GM18498 (cell line): ENCODE measurements around the gene RELL1.
A peak's percentile ranks its signal among the peaks of the same experiment; 100 is the strongest.
"Not testable (repeated sequence)": the region's sequence is repeated elsewhere in the genome, so short reads cannot be mapped to it uniquely, and the experiment has no call there.

Experiments
- ATAC-seq: cut with Tn5 transposase; IDR thresholded peaks from one replicate; pipeline ENCODE4 v1.9.1; 2021; ENCODE audit warnings: mild to moderate bottlenecking, moderate library complexity; ENCODE audit not compliant: unreplicated experiment

Gene RELL1

DNA sequence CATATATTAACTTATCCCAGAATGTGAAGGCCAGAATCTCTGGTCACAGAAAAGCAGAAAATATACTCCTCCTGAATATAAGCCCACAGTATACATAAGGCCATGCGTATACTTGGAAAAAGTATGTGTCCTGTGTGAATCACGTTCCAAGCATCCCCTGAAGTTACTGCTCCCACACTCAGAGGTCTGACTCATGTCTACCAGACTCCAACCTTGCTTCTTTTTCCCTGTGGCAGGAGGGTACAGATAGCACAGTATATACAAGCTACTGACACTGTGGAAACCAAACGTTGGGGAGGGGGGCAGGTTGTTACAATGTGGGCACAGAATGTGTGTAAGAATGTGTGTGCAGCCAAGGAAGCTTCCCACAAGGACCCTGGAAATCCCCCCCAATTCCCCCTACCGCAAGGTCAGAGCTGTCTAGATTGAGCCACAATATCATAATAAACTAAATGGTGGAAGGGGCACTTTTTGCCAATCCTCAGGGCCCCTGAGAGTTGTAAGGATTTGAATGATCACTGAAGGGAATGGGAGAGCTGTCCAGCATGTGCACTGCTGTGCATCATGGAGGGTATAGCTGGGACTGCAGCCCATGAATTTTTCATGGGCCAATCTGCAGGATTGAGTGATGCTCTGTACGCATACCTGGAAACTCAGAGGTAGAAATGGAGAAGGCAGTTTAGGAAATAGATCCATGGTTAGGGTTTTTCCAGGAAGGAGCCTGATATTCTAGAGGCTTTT lies 7.4 kb upstream of the RELL1 start:
- no peak for ATAC-seq

- ATAC-seq = no peak
Measured at GRCh38 chr4:37693030-37693429, 6.9 kb upstream of the RELL1 start.

GRCh38 chr4:37690976-37691375 lies 4.8 kb upstream of the RELL1 start:
- ATAC-seq = no peak

GRCh38 chr4:37689353-37690095 lies 3.3 kb upstream of the RELL1 start:
- no peak for ATAC-seq

DNA sequence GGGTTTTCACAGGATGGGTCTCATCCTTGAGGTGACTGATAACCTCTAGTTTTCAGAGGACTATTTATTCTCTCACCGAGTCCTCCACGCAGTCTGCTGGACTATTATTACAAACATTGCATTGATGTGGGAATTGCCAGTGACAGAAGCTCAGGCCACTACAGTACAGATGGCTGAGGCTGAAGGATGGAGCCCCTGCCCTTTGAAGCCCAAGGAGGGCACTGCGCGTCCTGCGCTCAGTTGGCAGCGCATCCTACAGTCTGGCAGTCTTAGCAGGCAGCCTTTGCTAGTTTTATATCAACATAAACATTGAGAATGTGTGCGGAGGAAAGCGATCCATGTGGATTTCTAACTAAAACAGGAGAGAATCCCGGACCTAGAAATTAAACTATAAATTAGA lies 1.5 kb upstream of the RELL1 start:
- no peak for ATAC-seq

- ATAC-seq = no peak
Measured at GRCh38 chr4:37687194-37687562, 1.0 kb upstream of the RELL1 start.

DNA sequence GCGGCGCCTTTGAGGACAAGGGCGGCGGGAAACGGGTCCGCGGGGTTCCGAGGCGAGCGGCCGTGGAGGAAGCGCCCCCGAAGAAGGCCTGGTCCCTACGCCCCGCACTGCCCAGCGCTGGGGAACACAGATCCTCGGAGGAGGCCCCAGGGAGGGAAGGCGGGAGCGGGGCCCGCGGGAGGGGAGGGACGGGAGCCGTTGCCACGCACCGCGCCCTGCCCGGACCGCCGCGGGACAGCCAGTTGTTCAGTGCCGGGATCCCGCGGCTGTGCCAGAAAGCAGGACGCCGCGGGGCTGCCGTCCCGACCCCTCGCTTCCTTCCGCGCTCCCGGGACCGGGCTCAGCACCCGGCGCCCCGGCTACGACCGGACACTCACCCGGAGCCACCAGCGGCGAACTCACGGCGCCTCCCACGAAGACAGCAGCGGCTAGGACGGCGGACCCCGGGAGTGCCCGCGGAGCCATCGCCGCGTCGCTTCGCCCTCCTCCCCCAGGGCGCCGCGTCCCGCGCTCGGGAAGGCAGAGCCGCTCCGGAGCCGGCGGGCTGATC lies 278 bp downstream of the RELL1 start:
- ATAC-seq = peak; percentile 18

DNA sequence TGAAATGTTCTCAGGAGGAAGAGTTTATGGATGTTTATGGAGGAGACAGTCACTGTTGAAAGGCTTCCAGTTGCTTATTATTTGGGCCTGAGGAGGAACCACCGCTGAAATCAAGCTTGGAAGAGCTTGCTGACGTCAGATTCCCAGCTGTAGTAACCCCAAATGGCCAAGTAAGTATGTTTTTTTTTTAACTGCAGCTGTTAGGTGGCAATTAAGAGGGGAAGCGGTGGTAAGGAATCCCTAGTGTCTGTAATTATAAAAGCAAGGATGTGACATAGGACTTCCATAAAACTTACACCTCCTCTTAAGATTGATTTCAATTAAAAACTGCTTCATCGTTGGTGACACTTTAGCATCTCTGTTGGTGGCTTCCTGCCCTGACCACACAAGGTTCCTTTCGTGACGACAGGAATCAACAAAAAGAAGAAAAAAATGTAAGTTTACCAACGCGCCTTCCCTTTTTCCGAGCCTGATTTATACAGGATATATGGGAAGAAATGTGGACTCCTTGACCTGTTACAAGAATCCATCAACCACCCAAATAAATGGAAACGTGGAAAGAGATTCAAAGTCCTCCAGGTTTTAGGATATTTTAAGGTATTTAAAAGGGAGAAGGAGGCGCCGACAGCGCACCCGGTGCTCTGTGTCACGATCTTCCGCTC lies 884 bp downstream of the RELL1 start:
- ATAC-seq = no peak

DNA sequence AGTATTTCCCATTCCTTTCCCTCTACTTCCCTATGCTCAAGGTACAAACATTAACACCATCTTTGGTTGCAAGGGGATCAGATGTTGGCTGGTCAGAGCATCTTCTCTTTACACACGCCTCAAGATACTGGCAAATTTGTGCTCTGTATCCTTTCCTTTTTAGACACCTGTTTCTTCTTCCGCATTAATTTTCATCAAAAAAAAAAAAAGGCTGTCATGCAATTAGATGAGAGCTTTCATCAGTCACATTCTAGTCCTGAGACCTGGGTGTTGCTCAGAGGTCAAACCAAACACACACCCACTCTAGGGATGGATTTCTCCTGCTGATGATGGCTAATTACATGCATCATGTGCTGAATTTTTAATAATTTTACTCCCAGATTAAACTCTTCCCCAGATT lies 2.0 kb downstream of the RELL1 start:
- ATAC-seq = no peak

- ATAC-seq = peak; percentile 31
Measured at GRCh38 chr4:37682701-37683401, 3.3 kb downstream of the RELL1 start.

- ATAC-seq = no peak
Measured at GRCh38 chr4:37680089-37680488, 6.1 kb downstream of the RELL1 start.

DNA sequence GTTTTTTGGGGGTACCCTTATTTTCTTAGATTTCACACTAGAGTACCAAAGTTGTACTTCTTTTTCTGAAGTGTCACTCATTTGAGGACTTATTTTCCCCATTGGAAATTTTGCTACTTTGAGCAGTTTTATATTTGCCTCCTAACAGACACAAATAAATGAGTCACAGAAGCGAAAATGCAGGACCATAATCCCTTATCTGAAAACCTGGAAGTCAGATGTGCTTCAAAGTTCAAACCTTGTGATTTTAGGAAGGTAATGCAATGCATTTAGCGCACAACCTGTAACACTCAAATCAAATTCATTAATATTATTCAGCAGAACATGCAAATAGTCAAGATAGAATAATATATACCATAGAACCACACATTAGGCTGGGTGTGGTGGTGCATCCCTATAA lies 6.9 kb downstream of the RELL1 start:
- no peak for ATAC-seq

GRCh38 chr4:37678624-37679023 lies 7.6 kb downstream of the RELL1 start:
- no peak for ATAC-seq

DNA sequence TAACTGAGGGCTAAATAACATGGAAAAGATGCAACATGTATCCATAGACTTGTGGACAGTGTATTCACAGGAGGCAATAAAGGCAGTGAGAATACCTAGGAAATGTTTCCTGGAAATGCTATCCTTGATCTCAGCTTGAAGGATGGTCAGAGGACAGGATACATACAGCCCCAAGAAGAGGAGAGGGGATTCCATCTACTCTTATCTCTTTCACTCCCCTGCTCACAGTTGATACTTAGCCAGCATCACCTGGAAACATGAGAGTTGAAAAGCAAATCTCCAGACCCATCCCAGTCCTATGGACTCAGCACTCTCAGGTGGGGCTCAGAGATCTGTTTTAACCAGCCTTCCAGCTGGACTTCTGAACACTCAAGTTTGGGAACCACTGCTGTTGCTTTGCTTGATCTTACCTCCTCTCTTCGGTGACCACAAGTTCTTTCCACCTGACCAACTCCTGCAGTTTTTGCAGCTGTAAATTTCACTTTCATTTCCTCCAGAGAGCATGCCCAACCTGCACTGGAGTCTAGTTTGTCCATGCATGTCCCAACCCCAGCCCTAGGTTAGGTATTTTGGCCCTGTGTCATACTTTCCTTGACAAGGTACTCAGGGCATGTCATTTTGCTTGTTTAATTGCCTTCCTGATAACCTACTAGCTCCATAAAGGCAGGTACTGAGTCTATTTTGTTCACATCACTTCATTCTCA lies 10.4 kb downstream of the RELL1 start:
- peak; percentile 95 for ATAC-seq

DNA sequence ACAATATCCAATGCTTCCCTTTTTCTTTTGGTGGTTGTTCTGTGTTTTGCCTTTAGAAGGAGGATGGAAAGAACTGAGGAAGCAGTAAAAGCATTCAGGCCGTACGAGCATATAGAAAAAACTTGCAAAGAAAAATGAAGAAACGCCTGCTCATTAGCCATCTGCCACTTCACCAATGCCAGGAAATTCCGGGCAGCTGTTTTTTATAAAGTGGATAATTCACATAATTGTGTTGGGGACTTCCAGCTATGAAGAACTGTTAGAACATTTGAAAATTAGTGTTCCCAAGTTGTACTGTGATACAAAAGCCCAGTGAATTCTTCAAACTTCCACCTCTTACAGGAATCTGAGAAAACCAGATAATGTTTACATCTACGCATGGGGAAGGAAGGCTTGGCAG lies 11.7 kb downstream of the RELL1 start:
- no peak for ATAC-seq

DNA sequence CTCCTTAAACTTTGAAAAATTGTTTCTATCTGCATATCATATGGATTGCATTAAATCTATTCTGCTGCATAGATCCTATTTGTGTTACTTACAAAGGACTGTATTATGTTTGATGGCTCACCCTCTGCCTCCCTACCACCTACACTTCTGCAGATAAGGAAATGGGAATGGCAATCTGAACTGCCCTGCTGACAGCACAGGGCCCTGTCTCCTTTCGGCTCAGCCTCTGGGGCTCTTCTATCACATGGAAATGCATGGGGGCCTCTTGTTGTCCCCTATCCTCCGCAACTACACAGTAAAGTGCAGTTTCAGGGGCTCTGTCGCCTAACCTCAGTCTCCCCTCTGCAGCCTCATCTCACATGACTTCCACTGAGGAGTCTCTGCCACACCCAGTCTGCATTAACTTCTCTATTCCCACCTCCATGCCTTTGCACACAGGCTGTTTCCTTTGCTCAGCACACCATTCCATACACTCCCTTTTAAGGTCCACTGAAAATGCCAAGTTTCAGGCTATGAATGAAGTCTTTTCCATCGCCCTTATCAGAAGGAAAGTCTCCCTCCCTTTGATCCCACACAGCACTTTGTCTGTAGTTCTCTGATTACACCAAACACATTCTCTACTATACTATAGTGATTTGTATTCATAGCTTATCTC lies 12.5 kb downstream of the RELL1 start:
- no peak for ATAC-seq

DNA sequence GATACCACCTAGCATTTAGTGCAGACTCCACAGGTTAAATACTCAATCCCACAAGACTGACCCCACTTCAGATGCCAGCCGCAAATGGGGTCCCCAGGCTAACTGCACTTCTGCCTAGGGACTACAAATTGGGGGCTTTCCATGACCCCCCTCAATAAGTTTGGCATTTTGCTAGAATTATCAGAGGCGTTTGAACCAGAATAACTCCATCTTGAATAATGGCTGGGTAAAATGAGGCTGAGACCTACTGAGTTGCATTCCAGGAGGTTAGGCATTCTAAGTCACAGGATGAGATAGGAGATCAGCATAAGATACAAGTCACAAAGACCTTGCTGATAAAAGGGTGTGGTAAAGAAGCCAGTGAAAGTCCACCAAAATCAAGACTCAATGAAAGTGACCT lies 15.1 kb downstream of the RELL1 start:
- ATAC-seq = no peak

DNA sequence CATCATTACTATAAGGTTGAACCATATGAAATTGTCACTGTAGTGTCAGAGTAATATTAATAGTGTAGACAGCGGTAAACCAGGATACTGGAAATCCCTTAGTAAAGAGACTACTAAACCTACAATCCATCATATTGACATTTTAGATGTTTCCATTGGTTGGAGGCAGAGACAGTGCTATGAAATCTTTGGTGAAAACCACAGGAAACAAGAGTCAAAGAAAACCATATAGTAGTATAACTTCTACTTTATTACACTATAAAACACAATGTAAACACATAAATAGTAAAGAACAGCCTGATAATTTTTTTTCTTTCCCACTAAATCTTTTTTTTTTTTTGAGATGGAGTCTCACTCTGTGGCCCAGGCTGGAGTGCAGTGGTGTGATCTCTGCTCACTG lies 15.9 kb downstream of the RELL1 start:
- ATAC-seq = no peak

GRCh38 chr4:37669124-37669523 lies 17.1 kb downstream of the RELL1 start:
- ATAC-seq = not testable (repeated sequence)
